ENCODE results near the gene USP30.

Gene USP30

DNA sequence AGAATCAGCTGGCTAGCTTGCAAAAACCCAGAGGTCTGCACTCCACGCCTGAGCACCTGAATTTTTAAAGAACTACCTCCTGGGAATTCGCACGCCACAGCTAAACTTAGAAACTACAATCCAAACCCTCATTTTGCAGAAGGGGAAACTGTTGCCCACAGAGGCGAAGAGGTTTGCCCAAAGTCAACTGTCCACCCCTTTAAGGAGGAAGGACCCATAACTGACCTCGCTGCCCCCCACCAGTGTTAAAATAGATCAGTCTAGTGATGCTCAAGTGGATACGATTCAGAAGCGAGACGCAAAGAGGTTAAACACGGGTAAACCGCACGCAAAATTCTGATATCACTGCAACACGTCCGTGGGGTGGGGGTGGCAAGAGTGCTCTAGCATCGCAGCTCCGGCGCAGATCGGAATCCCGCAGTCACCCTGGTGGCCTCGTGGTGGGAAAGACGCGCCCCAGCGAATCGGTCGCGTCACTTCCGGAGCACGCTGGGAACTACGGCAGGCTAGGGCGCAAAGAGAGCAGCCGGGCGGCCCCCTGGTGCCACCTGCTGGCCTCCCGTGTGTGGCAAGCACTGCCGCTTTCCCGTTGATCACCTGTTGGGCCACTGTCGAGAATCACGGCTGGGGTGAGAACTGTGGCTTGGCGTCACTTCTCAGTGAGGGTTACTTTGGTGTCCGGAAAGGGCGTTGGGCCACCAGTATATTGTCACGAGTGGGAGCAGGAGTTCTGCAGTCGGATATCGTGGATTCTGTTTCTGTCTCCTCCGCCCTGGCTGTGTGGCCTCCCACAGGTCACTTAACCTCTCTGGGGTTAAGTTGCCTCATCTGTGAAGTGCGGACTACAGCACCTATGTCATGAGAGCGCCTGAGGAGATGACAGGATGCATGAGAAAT lies 40.9 kb downstream of the USP30 start, which contains the start of gene ALKBH2:
ALKBH2 (minus strand) TSS at position 451 of the 897 bp plus-strand sequence. CDS start 686 bp downstream, outside the sequence.
- Histone ChIP-seq H3K36me3 (ENCODE audit: control insufficient read depth in 5 of 5, insufficient read depth in 5 of 5, low read length in 5 of 5) (peaks cover 0 to 17% (median 13%) of the 10 kb centered on the region in 5 donors), H3K9me3 (ENCODE audit: control insufficient read depth in 5 of 5, low read length in 5 of 5) (no peaks in the 10 kb centered on the region), H3K4me3 (ENCODE audit: low read depth in 1 of 5, low read length in 5 of 5) (peak within 1 kb of the TSS; percentile 68 to 86 (median 84)), H3K4me1 (ENCODE audit: control insufficient read depth in 5 of 5, insufficient read depth in 5 of 5, low read length in 5 of 5) (peaks cover 8 to 30% (median 27%) of the 10 kb centered on the region in 5 donors), H3K9ac (ENCODE audit: low read length in 5 of 5) (peak within 1 kb of the TSS; percentile 29 to 81 (median 68)), H3K27ac (ENCODE audit: low read depth, low read length) (peak within 1 kb of the TSS; percentile 51), H3K27me3 (ENCODE audit: control insufficient read depth in 5 of 5, insufficient read depth in 4 of 5, low read length in 5 of 5) (no peaks in the 10 kb centered on the region)

DNA sequence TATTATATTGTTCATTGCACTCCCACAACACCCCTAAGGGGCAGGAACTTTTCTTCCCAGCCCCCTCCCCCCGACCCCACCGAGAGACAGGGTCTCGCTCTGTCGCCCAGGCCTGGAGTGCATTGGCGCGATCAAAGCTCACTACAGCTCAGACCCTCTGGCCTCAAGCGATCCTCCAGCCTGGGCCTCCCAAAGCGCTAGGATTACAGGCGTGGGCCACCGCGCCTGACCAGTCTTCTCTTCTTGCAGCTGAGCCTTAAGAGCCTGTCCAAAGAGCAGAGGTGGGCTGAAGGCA lies 44.7 kb downstream of the USP30 start:
- Histone ChIP-seq H3K4me1 (ENCODE audit: control insufficient read depth in 5 of 5, insufficient read depth in 5 of 5, low read length in 5 of 5) (peaks cover 8 to 58% (median 46%) of the 10 kb centered on the region in 5 donors), H3K36me3 (ENCODE audit: control insufficient read depth in 5 of 5, insufficient read depth in 5 of 5, low read length in 5 of 5) (peaks cover 0 to 7% (median 5%) of the 10 kb centered on the region in 5 donors), H3K4me3 (ENCODE audit: low read depth in 1 of 5, low read length in 5 of 5) (peak overlapping the region in 1 of 5 donors; percentile 83)

DNA sequence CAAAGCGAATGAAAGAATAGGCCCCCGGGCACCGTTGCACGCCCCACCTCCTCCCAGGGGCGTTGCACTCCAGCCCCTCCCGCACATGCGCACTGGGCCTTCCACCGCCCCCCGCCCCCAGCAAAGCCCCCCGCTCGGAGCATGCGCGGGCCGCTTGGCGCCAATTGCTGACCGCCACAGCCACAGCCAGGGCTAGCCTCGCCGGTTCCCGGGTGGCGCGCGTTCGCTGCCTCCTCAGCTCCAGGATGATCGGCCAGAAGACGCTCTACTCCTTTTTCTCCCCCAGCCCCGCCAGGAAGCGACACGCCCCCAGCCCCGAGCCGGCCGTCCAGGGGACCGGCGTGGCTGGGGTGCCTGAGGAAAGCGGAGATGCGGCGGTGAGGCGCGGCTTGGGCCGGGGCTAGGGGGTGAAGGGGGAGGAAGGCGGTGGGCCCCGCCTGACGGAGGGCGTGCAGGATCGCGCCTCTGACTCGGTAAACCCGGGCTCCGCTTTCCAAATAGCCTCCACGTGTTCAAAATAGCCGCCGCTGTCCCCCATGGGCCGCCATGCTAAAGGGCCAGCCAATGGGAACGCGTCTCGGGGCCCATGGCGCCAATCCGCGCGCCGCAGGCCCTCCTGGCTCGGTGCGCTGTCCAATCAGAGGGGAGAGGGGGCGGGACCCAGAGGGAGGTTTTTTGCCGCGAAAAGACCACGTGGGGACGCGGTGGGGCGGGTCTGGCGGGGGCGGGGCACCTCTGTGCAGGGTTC lies 45.2 kb downstream of the USP30 start, which contains the start of gene UNG:
UNG (plus strand) TSS at position 163 of the 748 bp plus-strand sequence; CDS start at position 246, 83 bp downstream.
- peaks cover 8 to 58% (median 44%) of the 10 kb centered on the region in 5 donors for H3K4me1 ChIP-seq (ENCODE audit: control insufficient read depth in 5 of 5, insufficient read depth in 5 of 5, low read length in 5 of 5)
- peak within 1 kb of the TSS; percentile 86 for H3K27ac ChIP-seq (ENCODE audit: low read depth, low read length)
- no peaks in the 10 kb centered on the region for H3K9me3 ChIP-seq (ENCODE audit: control insufficient read depth in 5 of 5, low read length in 5 of 5)
- H3K4me3 ChIP-seq (ENCODE audit: low read depth in 1 of 5, low read length in 5 of 5): peak within 1 kb of the TSS; percentile 67 to 87 (median 82)
- H3K36me3 ChIP-seq (ENCODE audit: control insufficient read depth in 5 of 5, insufficient read depth in 5 of 5, low read length in 5 of 5): peaks cover 0 to 11% (median 6%) of the 10 kb centered on the region in 5 donors
- H3K27me3 ChIP-seq (ENCODE audit: control insufficient read depth in 5 of 5, insufficient read depth in 4 of 5, low read length in 5 of 5): no peaks in the 10 kb centered on the region
- H3K9ac ChIP-seq (ENCODE audit: low read length in 5 of 5): peak within 1 kb of the TSS; percentile 32 to 93 (median 85)

More for the DNA sequence above, 44.7 kb downstream of the USP30 start:
- no peak overlapping the region for H3K27ac ChIP-seq (ENCODE audit: low read depth, low read length)
- H3K9me3 ChIP-seq (ENCODE audit: control insufficient read depth in 5 of 5, low read length in 5 of 5): no peaks in the 10 kb centered on the region
- H3K27me3 ChIP-seq (ENCODE audit: control insufficient read depth in 5 of 5, insufficient read depth in 4 of 5, low read length in 5 of 5): no peaks in the 10 kb centered on the region
- H3K9ac ChIP-seq (ENCODE audit: low read length in 5 of 5): no peak overlapping the region

DNA sequence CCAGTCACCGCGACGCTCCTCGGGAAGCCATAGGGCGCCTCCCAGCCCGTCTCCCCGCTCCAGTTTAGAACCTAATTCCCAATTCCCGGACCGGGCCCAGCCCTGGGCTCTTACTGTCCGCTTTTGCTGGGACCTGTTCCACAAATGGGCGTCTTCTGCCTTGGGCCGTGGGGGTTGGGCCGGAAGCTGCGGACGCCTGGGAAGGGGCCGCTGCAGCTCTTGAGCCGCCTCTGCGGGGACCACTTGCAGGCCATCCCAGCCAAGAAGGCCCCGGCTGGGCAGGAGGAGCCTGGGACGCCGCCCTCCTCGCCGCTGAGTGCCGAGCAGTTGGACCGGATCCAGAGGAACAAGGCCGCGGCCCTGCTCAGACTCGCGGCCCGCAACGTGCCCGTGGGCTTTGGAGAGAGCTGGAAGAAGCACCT lies 45.8 kb downstream of the USP30 start:
- H3K27me3 ChIP-seq (ENCODE audit: control insufficient read depth in 5 of 5, insufficient read depth in 4 of 5, low read length in 5 of 5): no peaks in the 10 kb centered on the region

DNA sequence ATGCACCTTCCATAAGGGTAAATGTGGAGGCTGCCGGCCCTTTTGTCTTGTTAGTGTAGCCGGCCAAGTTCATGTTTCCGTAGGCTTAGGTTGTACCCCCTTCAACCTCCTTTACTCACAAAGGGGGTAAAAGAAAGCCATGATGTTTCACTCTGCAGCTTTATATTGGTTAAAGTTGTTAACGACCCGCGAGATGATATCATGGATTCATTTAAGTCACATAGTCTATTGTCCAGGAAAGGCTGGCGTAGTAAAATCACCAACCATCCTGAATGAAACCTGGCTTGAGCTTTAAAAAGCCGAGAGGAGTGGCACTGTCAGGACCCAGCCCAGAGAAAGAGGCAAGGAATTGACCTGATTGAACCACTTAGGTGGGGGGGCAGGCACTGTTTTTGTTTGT lies 46.3 kb downstream of the USP30 start:
- Histone ChIP-seq H3K36me3 (ENCODE audit: control insufficient read depth in 5 of 5, insufficient read depth in 5 of 5, low read length in 5 of 5) (peaks cover 3 to 19% (median 13%) of the 10 kb centered on the region in 5 donors), H3K4me1 (ENCODE audit: control insufficient read depth in 5 of 5, insufficient read depth in 5 of 5, low read length in 5 of 5) (peaks cover 2 to 49% (median 34%) of the 10 kb centered on the region in 5 donors), H3K27me3 (ENCODE audit: control insufficient read depth in 5 of 5, insufficient read depth in 4 of 5, low read length in 5 of 5) (no peaks in the 10 kb centered on the region), H3K4me3 (ENCODE audit: low read depth in 1 of 5, low read length in 5 of 5) (peak overlapping the region; percentile 67 to 87 (median 82)), H3K9me3 (ENCODE audit: control insufficient read depth in 5 of 5, low read length in 5 of 5) (no peaks in the 10 kb centered on the region), H3K9ac (ENCODE audit: low read length in 5 of 5) (peak overlapping the region; percentile 32 to 93 (median 85)), H3K27ac (ENCODE audit: low read depth, low read length) (peak overlapping the region; percentile 86)

More for the DNA sequence above, 45.8 kb downstream of the USP30 start:
- H3K4me1 ChIP-seq (ENCODE audit: control insufficient read depth in 5 of 5, insufficient read depth in 5 of 5, low read length in 5 of 5): peaks cover 7 to 53% (median 39%) of the 10 kb centered on the region in 5 donors
- H3K4me3 ChIP-seq (ENCODE audit: low read depth in 1 of 5, low read length in 5 of 5): peak overlapping the region; percentile 67 to 87 (median 82)
- peak overlapping the region; percentile 32 to 93 (median 85) for H3K9ac ChIP-seq (ENCODE audit: low read length in 5 of 5)
- H3K27ac ChIP-seq (ENCODE audit: low read depth, low read length): peak overlapping the region; percentile 86
- no peaks in the 10 kb centered on the region for H3K9me3 ChIP-seq (ENCODE audit: control insufficient read depth in 5 of 5, low read length in 5 of 5)
- H3K36me3 ChIP-seq (ENCODE audit: control insufficient read depth in 5 of 5, insufficient read depth in 5 of 5, low read length in 5 of 5): peaks cover 0 to 14% (median 8%) of the 10 kb centered on the region in 5 donors

DNA sequence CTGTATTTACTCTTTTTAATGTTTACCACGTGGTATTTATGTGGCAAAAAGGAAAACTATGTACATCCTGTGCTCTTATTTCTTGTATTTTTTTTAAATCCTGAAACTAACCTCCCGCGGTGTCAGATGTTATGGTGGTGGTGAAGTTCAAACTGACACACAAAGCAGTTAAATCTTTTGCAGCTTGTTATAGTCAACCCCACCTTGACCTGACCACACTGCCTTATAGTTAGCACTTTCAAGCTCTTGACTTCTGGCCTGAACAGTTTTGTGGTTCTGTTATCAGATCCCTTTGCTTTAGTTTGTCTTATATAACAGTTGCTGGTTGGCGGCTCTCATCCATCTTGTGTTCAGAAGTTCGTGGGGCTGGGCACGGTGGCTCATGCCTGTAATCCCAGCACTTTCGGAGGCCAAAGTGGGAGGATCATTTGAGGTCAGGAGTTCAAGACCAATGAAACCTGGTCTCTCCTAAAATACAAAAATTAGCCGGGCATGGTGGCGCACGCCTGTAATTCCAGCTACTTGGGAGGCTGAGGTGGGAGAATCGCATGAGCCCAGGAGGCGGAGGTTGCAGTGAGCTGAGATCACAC lies 47.1 kb downstream of the USP30 start:
- Histone ChIP-seq H3K4me1 (ENCODE audit: control insufficient read depth in 5 of 5, insufficient read depth in 5 of 5, low read length in 5 of 5) (peaks cover 1 to 48% (median 32%) of the 10 kb centered on the region in 5 donors), H3K9me3 (ENCODE audit: control insufficient read depth in 5 of 5, low read length in 5 of 5) (no peaks in the 10 kb centered on the region), H3K36me3 (ENCODE audit: control insufficient read depth in 5 of 5, insufficient read depth in 5 of 5, low read length in 5 of 5) (peaks cover 5 to 28% (median 20%) of the 10 kb centered on the region in 5 donors), H3K9ac (ENCODE audit: low read length in 5 of 5) (peak overlapping the region; percentile 32 to 93 (median 85)), H3K27ac (ENCODE audit: low read depth, low read length) (peak overlapping the region; percentile 86), H3K4me3 (ENCODE audit: low read depth in 1 of 5, low read length in 5 of 5) (peak overlapping the region; percentile 67 to 87 (median 82)), H3K27me3 (ENCODE audit: control insufficient read depth in 5 of 5, insufficient read depth in 4 of 5, low read length in 5 of 5) (no peaks in the 10 kb centered on the region)

DNA sequence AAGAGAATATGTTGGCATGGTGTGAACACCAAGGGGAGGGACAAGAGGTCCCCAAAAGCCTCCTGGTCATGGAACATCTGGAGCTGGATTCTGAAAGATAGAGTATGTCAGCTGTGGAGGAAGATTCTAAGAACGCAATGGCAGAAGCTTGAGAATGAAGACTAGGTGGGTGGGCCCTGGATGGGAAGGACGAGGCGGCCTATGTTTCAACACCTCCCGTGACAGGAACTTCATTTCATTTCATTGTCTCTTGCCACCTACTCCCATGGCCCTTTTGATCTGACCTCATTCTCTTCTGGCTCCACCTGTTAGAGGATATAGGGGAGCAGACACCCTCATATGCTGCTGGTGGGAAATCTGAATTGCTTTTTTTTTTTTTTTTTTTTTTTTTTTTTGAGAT lies 48.4 kb downstream of the USP30 start:
- no peak overlapping the region for H3K9ac ChIP-seq (ENCODE audit: low read length in 5 of 5)
- H3K4me1 ChIP-seq (ENCODE audit: control insufficient read depth in 5 of 5, insufficient read depth in 5 of 5, low read length in 5 of 5): peaks cover 1 to 48% (median 32%) of the 10 kb centered on the region in 5 donors
- peaks cover 10 to 39% (median 32%) of the 10 kb centered on the region in 5 donors for H3K36me3 ChIP-seq (ENCODE audit: control insufficient read depth in 5 of 5, insufficient read depth in 5 of 5, low read length in 5 of 5)
- no peak overlapping the region for H3K4me3 ChIP-seq (ENCODE audit: low read depth in 1 of 5, low read length in 5 of 5)
- no peaks in the 10 kb centered on the region for H3K9me3 ChIP-seq (ENCODE audit: control insufficient read depth in 5 of 5, low read length in 5 of 5)
- no peaks in the 10 kb centered on the region for H3K27me3 ChIP-seq (ENCODE audit: control insufficient read depth in 5 of 5, insufficient read depth in 4 of 5, low read length in 5 of 5)
- no peak overlapping the region for H3K27ac ChIP-seq (ENCODE audit: low read depth, low read length)

DNA sequence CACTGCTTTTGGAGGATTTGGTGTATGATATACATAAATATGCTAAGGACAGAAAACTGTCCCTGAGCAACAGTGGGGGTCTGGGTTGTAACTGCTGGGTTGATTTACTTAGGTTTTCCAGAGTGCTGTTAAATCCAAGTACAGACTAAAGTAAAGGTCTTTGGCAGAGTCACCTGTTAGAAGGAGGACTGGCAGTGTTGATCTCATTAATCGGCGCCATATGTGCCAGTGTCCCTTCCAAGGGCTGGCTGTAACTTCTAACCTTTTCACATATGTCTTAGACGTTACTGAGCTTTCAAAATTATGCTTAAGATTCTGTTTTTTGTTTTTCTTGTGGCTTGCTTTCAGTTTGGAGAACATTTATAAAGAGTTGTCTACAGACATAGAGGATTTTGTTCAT lies 50.1 kb downstream of the USP30 start:
- H3K4me3 ChIP-seq (ENCODE audit: low read depth in 1 of 5, low read length in 5 of 5): no peak overlapping the region
- peak overlapping the region in 1 of 5 donors; percentile 52 for H3K9ac ChIP-seq (ENCODE audit: low read length in 5 of 5)
- no peak overlapping the region for H3K27ac ChIP-seq (ENCODE audit: low read depth, low read length)
- H3K4me1 ChIP-seq (ENCODE audit: control insufficient read depth in 5 of 5, insufficient read depth in 5 of 5, low read length in 5 of 5): peaks cover 1 to 44% (median 28%) of the 10 kb centered on the region in 5 donors
- peaks cover 12 to 51% (median 43%) of the 10 kb centered on the region in 5 donors for H3K36me3 ChIP-seq (ENCODE audit: control insufficient read depth in 5 of 5, insufficient read depth in 5 of 5, low read length in 5 of 5)
- H3K27me3 ChIP-seq (ENCODE audit: control insufficient read depth in 5 of 5, insufficient read depth in 4 of 5, low read length in 5 of 5): no peaks in the 10 kb centered on the region
- no peaks in the 10 kb centered on the region for H3K9me3 ChIP-seq (ENCODE audit: control insufficient read depth in 5 of 5, low read length in 5 of 5)

DNA sequence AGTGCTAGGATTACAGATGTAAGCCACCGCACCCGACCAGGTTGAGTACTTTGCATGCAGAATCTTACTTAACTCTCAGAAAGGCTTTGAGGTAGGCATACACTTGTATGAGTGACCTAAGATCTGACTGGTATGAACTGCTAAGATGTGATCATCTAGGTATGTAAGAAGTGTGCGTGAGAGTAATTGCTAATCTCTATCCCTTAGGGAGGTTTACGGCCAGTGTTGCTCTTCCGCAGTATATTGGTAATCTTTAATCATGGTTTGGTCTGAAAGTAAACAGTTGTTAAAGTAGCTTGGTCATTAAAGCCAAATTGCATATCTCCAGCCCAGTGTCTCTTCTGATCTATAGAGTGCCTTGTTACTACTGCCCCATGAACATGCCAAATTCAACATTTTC lies 52.8 kb downstream of the USP30 start:
- H3K4me1 ChIP-seq (ENCODE audit: control insufficient read depth in 5 of 5, insufficient read depth in 5 of 5, low read length in 5 of 5): peaks cover 0 to 26% (median 6%) of the 10 kb centered on the region in 5 donors
- H3K9me3 ChIP-seq (ENCODE audit: control insufficient read depth in 5 of 5, low read length in 5 of 5): no peaks in the 10 kb centered on the region
- H3K36me3 ChIP-seq (ENCODE audit: control insufficient read depth in 5 of 5, insufficient read depth in 5 of 5, low read length in 5 of 5): peaks cover 15 to 69% (median 57%) of the 10 kb centered on the region in 5 donors
- no peaks in the 10 kb centered on the region for H3K27me3 ChIP-seq (ENCODE audit: control insufficient read depth in 5 of 5, insufficient read depth in 4 of 5, low read length in 5 of 5)
- no peak overlapping the region for H3K9ac ChIP-seq (ENCODE audit: low read length in 5 of 5)
- no peak overlapping the region for H3K4me3 ChIP-seq (ENCODE audit: low read depth in 1 of 5, low read length in 5 of 5)
- no peak overlapping the region for H3K27ac ChIP-seq (ENCODE audit: low read depth, low read length)

Data from subcutaneous abdominal adipose tissue (tissue), 5 donors.